Cardiac septum (tissue), 1 donor: ENCODE data around the gene CALHM1. TPM values are rescaled to one million over a fixed set of nuclear protein-coding genes. Genes with fewer than 3 reads are reported as not detected.
"Not testable (repeated sequence)": the region's sequence is repeated elsewhere in the genome, so short reads cannot be mapped to it uniquely, and the experiment has no call there.

Source experiments
- DNase-seq: peaks from one replicate; pipeline ENCODE4 v3.0.0-alpha.2; 2020; ENCODE audit warnings: low spot score
- intact Hi-C: fragments of 100-400 bp; cut with DNase I; formaldehyde crosslinking; loops from one replicate; pipeline ENCODE4 v1.14.0; 2022
- total RNA-seq: library from RNA; stranded (reverse); fragmentation: NEBNext Ultra II Directional; extraction: Animal tissue kit (Norgen Biotek cat#: 25700); gene quantifications from one replicate; pipeline ENCODE4 v1.2.1, GENCODE V29; 2021
- donor health status: DM: no; HTN: no; CAD: no.

CALHM1 gene
- total RNA-seq, 1 donor from 2014 or later, result not detected

DNA sequence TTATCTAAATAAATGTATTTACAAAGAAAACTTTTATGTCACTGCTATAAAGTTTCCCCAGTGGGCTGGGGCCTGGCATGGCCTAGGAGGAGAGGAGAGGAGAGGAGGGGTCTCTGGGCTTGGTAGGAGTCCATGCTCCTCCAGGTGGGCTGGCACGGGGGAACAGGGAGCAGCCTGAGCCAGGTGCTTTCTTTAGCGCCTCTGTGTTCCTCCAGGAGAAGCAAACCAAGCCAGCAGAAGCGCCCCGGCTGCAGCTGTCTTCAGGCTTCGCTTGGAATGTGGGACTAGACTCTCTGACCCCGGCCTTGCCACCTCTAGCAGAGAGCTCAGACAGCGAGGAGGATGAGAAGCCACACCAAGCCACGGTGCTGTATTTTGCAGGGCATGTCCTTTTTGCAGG is 17.1 kb downstream of the CALHM1 start:
- DNase-seq, result no peak
- intact Hi-C loops, result no loop called here

DNA sequence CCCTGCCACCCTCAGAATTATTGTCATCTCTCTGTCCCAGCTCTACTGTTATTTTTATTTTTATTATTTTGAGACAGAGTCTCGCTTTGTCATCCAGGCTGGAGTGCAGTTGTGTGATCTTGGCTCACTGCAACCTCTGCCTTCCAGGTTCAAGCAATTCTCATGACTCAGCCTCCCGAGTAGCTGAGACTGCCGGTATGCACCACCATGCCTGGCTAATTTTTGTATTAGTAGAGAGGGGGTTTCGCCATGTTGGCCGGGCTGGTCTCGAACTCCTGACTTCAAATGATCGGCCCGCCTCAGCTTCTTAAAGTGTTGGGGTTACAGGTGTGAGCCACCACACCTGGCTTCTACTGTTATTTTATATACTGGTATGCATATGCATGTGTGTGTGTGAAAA is 17.5 kb downstream of the CALHM1 start:
- DNase-seq, result no peak
- intact Hi-C loops, result no loop called here

DNA sequence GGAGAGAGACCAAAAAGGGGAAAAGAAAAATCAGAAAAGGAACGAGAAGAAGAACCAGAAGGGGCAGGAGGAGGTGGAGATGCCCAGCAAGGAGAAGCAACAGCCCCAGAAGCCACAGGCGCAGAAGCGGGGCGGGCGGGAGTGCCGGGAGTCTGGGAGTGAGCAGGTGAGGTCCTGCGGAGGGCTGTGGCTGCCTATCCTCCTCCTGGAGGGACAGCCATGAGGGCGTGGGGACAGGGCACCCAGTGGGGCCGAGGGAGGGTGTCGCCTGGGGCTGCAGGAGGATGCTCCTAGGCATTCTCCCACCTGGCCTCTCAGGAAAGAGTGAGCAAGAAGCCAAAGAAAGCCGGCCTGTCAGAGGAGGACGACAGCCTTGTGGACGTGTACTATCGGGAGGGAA is 18.3 kb downstream of the CALHM1 start:
- intact Hi-C loops, result no loop called here
- DNase-seq, result no peak

DNA sequence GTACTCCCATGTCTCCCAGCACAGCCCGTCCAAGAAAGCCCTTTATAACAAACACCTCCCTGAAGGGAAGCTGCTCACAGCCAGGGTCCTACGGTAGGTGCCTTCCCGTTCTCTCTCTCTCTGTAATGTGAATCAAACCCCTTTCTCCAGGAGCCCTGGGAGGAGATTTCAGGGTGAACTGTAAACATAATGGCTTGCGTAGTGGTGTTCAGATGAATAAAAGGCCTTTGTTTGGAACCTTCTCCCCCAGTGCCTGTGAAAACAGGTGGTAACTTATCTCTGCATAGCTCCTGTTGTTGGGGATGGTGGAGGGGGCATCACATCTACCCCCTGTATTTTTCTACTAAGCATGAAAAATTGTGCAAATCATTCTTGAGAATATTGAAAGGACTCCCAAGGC is 18.9 kb downstream of the CALHM1 start:
- no peak for DNase-seq
- intact Hi-C loops, result no loop called here

DNA sequence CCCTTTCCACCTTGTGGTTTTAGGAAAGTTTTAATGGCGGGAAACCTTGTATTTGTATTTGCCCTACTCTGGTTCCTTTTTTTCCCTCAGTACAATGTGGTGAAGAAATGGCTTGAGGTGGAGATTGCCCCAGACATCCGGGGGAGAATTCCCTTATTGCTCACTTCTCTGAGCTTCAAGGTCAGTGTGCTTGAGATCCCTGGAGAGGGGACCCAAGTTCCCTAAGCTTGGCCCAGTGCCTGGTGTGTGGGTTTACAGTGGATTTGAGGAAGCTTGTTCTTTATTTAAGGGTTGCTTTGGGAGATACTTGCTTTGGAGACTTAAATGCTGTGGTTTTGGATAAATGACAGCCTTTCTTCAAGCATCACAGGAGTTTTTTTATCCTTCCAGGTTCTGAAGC is 24.8 kb downstream of the CALHM1 start:
- DNase-seq, result no peak
- intact Hi-C loops, result no loop called here

DNA sequence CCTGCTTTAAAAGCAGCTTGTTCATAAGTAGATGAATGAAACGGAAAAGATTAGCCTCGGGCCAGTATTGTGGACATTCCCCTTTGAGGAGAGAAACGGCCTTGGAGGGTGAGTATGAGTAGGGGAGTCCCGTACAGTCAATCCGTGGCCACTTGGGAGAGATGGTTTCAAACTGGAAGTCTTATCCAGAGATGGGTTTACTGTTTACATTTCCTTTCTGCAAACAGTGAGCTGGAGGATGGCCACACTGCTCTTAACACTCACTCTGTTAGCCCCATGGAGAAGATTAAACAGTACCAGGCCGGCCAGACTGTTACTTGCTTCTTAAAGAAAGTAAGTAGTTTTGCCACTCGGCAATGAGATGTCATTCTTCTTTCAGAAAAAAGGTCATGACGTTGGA is 26.8 kb downstream of the CALHM1 start:
- DNase-seq, result no peak
- intact Hi-C loops, result no loop called here

DNA sequence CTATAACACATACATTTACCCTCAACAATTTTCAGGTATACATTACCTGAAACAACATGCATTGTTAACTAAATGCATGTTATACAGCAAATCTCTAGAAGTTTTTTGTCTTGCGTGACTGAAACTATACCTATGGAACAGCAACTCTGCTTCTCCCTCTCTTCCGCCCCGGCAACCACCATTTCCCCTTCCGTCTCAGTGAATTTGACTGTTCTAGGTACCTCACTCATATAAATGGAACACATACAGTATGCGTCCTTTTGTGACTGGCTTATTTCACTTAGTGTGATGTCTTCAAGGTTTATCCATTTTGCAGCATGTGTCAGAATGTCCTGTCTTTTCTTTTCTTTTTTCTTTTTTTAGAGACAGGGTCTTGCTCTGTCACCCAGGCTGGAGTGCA is 29.1 kb downstream of the CALHM1 start:
- DNase-seq, result no peak
- intact Hi-C loops, result no loop called here

DNA sequence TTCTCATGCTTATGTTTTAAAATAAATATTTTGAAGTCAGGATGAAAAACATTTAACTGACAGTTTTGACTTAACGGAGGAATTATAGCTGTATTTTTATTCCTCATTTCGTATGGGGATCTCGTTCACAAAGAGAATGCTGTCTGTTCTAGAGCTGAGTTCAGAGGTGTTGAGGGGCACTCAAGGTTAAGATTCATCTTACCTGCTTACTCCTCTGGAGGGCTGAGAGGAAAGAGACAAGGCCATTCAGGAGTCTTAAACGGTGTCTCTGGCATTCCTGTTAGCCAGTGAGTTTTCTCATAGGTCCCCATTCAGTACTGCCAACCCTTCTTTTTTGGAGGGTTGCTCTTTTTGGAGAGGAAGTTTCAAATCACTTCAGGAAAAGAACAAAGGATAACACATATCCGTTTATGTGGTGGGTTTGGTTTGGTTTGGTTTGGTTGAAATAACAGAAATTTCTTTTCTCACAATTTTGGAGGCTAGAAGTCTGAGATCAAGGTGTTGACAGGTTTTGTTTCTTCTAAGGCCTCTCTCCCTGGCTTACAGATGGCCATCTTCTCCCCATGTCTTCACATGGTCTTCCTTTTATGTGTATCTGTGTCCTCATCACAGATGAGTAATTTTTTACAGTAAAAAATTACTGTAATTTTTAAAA is 29.6 kb downstream of the CALHM1 start:
- intact Hi-C loops, result no loop called here

DNA sequence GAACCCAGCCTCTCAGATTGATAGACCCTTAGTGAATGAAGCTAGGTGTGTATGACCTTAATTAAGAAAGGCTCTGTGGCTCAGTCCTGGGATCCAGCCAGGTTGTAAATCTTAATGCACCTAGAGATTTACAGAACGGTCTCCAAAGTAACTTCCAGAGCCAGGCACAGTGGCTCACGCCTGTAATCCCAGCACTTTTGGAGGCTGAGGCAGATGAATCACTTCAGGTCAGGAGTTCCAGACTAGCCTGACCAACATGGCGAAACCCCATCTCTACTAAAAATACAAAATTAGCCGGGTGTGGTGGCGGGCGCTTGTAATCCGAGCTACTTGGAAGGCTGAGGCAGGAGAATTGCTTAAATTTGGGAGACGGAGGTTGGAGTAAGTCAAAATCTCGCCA is 30.8 kb downstream of the CALHM1 start:
- DNase-seq, result no peak
- intact Hi-C loops, result no loop called here

More for the DNA sequence above, 29.6 kb downstream of the CALHM1 start:
- DNase-seq, result no peak

DNA sequence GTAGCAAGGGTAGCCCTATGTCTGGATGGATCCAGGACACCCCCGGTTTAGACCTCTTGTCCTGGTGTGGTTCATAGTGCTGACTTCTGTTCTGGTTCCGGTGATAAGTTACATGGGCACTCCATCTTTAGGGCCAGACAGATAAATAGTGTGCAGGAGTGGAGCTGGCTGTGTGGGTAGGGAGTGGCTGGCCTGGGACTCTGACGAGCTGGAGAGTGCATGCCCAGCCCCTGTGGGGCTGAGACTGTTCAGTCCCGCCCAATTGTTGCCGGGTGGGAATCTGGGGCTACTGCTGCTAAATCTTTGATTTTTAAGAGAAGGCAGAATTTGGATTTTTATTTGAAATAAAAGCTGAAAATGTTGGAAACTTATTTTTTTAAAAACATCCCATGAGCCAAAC is 35.0 kb downstream of the CALHM1 start:
- DNase-seq, result no peak
- intact Hi-C loops, result no loop called here

DNA sequence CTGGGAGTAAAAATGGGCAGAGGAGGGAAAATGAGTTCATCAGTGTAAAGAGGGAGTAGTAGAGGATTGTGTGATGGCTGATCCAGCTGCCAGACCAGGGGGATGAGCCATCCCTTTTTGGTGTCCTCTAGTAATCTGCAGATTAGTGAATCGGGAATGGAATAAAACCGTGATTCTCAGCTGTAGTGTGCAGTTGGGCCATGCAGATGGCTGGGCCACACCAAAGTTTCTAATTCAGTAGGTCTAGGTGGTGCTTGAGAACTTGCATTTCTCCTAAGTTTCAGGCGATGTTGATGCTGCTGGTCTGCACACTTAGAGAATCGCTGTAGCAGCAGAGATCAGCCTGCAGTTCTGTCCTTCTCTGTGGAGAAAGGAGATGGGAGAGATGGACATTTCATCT is 39.6 kb downstream of the CALHM1 start:
- DNase-seq, result no peak
- intact Hi-C loops, result loop anchor here (5.0 kb wide), 1 partner anchor 173 kb away; no protein-coding TSS in a partner anchor

DNA sequence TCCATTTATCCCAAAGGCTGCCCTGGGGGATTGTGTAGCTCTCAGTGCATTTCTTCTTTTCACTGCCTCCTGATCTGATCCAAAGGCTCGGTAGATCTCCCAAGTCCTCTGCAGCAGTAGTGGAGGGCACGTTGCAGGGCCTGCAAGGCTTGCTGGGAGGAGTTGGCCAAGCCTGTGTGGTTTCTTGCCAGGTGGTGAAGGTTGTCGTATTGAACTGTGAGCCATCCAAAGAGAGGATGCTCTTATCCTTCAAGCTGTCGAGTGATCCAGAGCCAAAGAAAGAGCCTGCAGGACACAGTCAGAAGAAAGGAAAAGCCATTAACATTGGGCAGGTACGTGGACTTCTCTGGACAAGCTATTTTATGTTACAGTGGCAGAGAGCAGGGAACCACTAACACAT is 41.1 kb downstream of the CALHM1 start:
- no peak for DNase-seq
- intact Hi-C loops, result loop anchor here (2.0 to 5.0 kb wide), 2 partner anchors 63 to 175 kb away; no protein-coding TSS in a partner anchor

DNA sequence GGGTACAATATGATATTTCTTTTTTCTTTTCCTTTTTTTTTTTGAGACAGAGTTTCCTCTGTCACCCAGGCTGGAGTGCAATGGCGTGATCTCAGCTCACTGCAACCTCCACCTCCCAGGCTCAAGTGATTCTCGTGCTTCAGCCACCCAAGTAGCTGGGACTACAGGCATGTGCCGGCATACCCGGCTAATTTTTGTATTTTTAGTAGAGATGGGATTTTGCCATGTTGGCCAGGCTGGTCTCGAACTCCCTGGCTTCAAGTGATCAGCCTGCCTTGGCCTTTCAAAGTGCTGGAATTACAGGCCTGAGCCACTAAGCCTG is 41.6 kb downstream of the CALHM1 start:
- not testable (repeated sequence) for DNase-seq
- intact Hi-C loops, result loop anchor here (2.0 to 5.0 kb wide), 2 partner anchors 64 to 175 kb away; no protein-coding TSS in a partner anchor

DNA sequence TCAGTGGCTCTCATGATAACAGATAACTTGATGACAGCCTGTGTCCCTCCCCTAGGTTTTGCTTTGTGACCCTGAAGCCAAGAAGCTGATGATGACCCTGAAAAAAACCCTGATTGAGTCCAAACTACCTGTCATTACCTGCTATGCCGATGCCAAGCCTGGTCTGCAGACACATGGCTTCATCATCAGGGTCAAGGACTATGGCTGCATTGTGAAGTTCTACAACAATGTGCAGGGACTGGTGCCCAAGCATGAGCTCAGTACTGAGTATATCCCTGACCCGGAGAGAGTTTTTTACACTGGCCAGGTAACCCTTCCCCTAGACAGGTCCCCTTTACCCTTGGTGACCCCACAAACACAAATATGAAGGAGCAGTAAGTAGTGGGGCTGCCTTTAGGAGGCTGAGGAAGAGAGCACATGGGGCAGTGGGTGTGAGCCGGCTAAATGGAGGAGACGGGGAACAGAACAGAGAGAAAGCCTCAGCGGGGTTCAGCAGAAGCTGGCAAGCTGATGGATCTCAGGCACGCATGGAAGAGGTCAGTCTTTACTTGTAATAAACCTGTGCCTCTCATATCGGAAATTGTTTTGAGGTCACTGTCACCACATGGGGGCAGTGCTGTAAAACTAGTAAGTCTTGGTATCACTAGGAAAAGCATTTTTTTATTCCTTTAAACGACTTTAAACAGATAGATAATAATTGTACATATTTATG is 42.1 kb downstream of the CALHM1 start:
- no peak for DNase-seq
- intact Hi-C loops, result loop anchor here (2.0 to 5.0 kb wide), 2 partner anchors 64 to 176 kb away; no protein-coding TSS in a partner anchor

DNA sequence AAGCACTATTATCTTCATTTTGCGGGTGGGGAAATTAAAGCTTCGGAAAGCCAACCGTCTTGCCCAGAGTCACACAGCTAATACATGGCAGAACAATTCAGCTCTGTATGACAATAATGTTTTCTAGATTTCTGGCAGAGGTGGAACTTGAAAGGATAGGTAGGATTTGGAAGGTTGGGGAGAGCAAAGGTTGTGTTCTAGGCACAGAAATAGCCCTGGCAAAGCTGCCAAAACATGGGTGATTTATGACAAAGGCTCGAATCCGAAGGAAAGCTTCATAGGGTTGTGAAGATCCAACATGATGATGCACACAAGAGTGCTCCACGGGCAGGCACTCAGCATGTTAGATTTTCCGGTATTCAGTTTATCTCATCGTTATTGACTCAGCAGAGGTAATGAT is 43.1 kb downstream of the CALHM1 start:
- no peak for DNase-seq
- intact Hi-C loops, result loop anchor here (5.0 kb wide), 1 partner anchor 177 kb away; no protein-coding TSS in a partner anchor

DNA sequence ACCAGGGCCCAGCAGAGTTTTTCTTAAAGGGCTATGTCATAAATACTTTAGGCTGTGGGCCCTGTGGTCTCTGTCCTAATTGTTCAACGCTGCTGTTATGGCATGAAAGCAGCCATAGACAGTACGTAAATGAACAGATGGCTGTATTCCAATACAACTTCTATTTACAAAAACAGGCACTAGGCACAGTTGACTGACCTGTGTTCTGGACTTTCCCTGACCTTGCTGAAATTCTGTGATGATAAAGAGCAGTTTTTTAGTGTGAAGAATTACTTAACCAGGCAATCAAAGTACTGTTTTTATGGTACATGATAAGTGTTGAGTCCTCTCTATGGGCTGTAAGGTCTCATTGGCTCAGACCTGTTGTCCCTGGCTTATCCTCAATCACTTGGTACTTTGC is 45.1 kb downstream of the CALHM1 start:
- no peak for DNase-seq
- intact Hi-C loops, result no loop called here

Other genes starting within 250 kb of the CALHM1 start
- not detected for gene RPEL1, start 213.0 kb downstream of the CALHM1 start, total RNA-seq
- gene INA, start 181.8 kb downstream of the CALHM1 start, total RNA-seq, result 0.08 TPM
- 6.3 TPM for gene PCGF6, start 107.8 kb downstream of the CALHM1 start, total RNA-seq
- 1.4 TPM for gene TAF5, start 90.9 kb downstream of the CALHM1 start, total RNA-seq
- 958 TPM for gene ATP5MK, start 62.4 kb downstream of the CALHM1 start, total RNA-seq
- 15.5 TPM for gene PDCD11, start 62.3 kb downstream of the CALHM1 start, total RNA-seq
- gene CALHM2, start 6.5 kb downstream of the CALHM1 start, total RNA-seq, result 12.7 TPM
- not detected for gene CALHM3, start 20.3 kb upstream of the CALHM1 start, total RNA-seq
- 0.54 TPM for gene NEURL1, start 34.8 kb upstream of the CALHM1 start, total RNA-seq